ENCODE data around the gene DENND2A.
"Not testable (repeated sequence)": the region's sequence is repeated elsewhere in the genome, so short reads cannot be mapped to it uniquely, and the experiment has no call there.

Gene DENND2A

DNA sequence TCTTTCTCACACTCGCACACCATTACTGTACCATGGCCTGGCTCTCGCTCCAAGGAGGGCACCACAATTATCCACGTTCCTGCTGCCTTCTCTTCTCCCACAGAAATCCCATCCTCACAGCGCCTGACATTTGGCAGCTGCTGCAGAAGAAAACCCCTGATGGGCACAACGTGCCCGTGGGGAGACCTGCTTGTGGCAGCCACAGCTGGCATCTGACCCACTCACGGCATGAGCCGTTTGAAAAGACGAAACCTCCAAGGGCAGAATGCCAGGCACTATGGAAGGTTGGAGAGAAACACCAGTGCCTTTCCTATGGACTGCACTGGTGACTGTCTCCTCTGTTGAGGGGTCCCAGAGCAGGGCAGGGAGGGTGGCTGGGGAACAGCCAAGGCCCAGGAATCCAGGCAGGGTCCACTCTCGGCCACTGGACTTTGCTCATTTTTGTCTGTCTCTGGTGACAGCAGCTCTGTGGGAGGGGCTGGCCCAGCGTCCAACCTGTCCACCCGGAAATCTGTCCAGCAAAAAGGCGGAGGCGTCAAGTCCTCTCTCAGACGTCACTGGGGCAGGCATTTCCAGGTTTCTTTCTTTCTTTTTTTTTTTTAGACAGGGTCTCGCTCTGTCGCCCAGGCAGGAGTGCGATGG is 100.4 kb downstream of the DENND2A start:
- DNase-seq: no peak

DNA sequence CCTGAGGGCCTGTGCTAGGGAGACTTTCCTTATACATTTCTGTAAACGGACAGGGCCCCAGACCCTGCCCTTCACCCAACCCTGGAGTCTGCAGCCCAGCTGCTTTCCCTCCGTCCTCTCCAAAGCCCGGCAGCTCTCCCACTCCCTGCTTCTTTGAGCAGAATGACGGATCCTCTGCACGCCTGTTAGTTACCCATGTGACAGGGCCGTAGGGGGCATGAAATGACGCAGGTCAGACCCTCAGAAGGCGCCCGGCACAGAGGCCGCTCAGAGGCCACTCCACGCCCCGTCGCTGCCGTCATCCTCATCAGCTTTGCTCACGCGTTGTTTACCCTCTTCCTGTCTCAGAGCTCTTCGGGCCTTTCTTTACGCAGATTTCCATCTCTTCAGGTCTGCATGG is 101.2 kb downstream of the DENND2A start:
- DNase-seq: no peak

DNA sequence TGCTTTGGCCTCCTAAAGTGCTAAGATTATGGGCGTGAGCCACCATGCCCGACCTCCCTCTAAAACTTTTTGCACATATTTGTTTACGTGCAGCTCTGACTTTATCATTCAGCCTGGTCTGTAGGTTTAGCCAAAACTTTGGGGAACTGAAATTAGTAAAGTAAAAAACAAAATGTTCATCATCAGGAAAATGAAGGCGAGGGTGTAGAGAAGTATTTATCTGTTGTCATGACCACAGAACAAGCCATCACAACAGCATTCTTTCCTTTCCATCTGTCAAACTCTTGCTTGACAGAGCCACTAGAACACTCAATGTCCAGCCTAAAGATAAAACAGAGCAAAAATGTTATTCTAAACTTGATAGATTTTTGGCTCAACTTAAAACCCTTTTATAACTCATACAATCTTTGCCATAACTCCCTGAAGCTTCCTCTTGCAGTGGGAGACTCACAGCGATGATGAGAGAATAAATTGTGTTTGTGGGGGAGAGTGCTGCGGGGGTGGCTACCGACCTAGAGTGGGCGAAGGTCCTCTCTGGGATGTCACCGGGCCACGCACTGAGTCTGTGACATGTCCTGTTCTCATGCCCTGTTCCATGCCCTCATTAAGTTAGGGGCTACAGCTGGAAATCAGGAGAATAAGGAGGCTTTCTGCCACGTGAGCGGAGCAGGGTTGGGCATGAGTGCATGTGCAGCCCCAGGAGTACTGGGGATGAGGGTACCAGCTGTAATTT is 102.7 kb downstream of the DENND2A start:
- DNase-seq: no peak

DNA sequence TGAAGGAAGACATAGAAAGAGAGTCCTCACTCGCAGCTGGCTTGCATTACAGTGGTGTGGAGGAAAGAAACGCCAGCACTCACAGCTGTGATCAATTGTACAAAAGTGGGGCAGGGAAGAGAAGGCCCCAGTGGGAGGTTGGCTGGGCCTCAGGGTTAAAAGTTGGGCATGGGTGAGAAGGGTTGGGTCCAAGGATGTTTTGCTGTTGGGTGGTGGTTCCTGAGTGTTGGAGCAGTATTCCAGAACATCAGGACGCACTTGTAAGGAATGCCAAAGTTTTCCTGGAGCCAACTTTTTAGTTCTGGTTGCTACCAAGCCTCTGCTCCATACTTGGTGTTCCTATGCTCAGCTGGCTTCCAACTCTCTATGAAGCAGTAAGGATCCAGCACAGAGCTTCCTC is 105.9 kb downstream of the DENND2A start:
- DNase-seq: no peak

DNA sequence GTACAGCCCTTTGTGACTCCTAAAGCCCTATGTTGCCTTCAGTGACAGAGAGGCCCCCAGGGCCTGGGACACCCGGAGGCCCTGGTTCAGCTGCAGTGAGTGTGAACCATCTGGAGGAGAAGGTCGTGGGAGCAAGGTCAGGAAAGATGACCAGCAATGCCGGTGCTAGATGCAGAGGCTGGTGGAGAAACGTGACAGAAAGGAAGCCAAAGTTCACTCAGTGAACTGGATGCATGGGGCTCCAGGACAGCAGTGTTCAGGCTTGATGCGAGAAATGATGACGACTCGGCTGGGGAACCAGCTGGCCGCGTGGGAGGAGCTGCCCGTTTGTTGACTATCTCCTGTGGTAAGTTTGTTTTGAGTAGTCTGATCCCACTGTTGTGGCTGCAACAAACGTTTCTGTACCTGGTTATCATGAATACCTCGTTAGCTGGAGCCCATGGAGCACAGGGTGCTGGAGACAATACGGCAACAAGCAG is 107.2 kb downstream of the DENND2A start:
- DNase-seq: no peak

DNA sequence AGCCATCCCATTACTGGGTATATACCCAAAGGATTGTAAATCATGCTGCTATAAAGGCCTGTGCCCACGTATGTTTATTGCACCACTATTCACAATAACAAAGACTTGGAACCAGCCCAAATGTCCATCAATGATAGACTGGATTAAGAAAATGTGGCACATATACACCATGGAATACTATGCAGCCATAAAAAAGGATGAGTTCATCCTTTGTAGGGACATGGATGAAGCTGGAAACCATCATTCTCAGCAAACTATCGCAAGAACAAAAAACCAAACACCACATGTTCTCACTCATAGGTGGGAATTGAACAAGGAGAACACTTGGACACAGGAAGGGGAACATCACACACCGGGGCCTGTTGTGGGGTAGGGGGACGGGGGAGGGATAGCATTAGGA is 111.2 kb downstream of the DENND2A start:
- DNase-seq: not testable (repeated sequence)

DNA sequence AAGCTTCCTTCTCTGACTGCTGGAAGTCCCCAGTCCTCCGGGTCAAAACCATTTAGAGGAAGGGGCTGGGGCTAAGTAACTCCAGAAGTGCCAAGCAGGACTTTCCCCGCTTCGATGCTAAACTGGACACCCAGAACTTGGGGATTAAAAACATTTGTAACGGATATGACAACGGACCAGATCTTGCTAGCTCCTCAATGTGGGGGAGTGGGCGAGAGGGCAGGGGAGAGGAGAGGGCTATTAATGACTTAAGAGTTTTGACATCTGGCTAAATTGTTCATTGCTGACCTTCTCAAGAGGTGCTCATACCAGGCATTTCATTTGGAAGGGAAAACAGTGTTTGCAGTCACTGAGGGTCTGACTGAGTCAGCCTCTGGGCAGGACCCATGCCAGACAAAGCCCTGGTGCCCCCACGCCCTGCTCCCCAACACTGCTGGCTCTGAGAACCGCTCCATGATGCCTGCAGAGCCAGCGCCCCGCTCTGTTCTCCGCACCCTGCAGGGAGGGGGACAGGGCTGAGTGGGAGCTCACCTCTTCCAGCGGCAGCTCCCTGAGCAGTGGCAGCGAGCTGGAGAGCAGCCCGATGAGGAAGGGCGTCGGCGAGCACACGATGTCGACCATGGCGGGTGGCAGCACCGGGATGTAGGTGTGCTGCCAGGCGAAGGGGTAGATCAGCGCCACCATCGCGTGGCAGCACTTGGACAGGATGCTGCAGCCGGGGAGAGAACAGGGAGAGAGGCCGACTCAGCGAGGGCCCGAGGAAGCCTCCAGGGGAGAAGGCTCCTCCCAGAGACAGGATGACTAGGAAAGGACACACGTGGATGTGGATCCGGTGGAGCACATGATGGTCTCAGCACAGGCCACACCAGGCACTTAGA is 113.6 kb downstream of the DENND2A start:
- DNase-seq: no peak

DNA sequence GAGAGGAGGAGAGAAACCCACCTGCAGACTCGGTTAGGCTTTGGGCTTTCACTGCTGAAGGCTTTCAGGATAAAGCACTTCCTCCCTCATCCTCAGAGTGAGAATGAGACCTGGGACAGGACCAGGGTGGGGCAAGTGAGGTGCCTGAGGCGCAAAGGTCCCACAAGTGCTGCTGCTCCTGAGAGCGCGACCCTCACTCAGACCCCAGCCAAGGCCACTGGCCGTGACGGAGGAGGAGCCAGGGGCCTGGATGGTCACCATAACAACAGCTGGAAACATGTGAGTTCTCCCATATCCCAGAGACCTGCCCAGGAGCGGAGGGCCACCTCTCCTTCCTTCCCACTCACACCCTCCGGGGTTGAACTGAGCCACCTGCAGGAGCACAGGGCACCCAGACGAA is 114.4 kb downstream of the DENND2A start:
- DNase-seq: no peak

DNA sequence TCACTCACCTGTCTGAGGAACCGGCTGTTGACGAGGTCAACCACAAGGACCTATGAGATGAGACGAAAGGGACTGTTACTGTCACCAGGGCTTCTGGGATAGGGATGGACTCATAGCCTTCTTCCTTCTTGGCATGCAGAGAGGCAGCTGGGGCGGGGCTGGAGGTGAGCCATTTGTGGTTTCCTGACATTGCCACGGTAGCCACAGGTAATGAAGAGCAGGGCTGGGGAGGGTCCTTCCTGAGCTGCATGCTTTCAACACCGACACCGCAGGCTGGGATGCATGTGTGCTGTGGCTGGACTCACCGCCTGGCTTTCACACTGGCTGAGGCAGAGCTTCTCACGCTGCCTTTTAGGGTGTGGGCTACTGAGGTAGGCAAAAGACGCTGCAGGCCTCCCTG is 114.9 kb downstream of the DENND2A start:
- peak; percentile 11 for DNase-seq

DNA sequence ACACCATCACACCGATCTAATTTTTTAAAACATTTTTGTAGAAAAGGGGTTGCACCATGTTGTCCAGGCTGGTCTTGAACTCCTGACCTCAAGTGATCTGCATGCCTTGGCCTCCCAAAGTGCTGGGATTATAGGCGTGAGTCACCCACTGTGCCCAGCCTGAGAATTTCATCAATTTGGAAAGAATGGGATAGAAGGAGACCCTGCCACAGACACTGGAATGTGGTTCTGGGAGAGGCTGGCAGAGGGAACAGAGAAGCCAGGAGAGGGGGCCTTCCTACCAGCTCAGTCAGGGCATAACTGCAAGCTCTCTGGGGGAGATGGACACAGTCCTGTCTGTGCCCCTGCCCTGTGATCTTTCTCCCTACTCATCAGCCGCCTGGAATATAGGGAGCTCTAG is 119.2 kb downstream of the DENND2A start:
- no peak for DNase-seq

DNA sequence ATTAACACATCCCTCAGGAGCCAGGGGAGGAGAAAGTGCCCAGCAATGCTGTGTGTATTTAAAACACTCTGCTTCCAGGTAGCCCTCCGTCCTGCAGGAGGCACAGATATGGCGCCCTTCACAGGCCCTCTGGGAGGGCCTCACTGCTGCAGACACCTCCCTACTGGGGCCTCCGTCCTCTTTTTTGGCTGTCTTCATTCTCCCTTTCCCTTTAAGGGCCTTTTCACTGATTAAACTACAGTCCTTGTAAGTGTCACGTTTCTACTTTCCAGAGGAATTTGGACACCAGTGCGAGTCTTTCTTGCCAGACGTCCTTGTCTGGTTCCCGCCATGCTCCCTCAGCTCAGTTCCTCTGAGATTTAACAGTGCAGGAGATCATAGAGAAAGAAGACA is 121.6 kb downstream of the DENND2A start:
- DNase-seq: no peak

DNA sequence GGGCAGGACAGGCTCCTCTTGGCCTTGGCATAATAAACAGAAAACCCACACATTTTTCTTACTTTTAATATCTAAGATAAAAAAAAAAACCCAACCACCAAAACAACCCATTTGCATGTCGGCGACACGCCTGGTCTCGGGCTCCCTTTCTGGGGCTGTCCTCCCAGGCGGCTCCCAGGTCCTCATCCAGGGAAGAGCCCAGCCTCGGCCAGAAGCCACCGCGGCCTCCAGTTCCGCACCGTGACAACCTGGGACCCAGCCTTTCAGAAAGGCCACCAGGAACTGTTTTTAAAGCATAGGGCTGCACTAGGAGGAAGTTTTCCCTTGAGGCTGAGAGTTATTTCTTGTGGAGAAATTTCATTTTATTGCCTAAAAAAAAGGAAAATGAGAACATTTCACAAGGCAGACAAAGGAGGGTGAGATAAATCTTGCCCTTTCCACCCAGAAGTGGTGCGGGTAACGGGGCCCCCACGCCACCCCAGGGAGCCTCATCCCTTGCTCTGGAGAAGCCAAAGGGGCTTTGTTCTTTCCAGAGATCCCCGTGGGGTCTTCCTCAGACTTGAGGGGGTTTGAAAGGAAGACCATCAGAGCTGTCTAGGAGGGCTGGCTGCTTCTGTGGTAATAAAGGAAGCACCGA is 122.1 kb downstream of the DENND2A start:
- no peak for DNase-seq

DNA sequence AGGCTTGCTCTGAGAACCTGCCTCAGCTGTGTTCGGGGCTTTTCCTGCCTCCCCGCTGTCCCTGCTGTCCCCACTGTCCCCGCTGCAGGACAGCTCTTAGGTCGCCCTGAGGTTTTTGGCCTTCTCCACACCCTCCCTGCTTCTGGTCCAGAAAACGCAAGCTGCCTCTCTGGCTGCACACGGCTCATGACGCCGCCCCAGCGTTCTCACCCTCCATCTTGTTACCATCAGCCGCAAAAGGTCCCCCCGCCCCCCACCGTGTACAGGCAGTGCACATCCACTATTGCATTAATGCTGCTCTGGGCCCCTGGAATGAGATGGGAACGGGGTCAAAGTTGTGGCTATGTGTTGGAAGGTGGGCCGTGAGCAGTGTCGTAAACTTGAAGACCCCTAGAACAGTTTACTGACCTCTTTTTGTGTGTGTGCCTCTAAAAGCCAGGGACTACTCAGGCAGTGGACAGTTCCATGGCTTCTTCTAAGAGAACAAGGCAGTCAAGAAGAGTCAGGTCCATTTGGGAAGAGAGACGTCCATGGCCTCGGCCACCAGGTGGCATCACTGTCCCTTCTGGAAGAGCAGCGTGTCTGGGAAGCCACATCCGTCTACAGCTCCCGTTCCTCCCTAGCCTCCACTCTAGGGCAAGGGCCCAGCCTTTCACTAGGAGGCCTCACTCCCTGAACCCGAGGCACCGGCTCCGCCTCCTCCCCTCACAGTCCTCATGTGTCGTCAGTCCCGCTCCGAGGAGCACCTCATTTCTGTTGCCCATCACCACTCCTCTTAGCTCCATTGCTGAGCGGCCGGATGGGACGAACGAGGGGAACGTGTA is 122.9 kb downstream of the DENND2A start:
- peak; percentile 56 for DNase-seq

DNA sequence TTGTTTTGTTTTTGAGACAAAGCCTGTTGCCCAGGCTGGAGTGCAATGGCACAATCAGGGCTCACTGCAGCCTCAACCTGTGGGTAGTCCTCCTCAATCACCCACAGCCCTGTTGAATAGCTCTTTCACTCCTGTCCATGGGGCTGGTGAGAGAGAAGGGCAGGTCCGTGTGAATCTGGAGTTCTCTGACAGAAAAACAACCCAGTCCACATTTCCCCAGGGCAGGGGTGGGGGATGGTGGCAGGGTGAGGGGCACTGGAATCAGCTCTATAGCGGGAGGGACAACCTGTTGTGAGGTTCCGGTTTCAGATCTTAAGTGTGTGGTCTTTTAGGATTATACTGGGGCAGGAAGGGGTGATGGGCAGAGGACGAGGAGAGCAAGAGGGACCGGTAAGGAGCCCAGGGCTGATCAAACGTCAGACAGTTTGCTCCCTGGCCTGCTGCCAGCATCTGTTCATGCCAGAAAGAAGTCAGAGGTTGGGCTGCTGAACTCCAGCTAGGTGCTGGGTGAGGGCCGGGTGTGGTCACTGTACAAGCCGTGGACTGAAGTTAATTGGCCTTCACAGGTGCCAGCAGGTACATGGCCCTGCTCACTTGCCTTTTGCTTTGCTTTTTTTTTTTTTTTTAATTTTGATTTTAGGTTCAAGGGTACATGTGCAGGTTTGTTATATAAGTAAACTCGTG is 128.2 kb downstream of the DENND2A start:
- DNase-seq: no peak

DNA sequence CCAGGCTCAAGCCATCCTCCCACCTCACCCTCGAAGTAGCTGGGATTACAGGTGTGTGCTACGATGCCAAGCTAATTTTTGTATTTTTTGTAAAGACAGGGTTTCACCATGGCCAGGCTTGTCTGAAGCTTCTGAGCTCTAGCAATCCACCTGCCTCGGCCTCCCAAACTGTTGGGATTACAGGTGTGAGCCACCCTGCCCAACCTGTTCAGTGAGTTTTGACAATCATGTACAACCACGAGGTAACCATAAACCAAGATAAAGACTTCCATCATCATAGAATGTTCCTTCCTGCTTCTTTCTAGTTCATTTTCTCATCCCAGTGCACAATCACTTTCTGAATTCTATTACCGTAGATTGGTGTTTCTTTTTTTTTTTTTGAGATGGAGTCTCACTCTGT is 130.8 kb downstream of the DENND2A start:
- no peak for DNase-seq

DNA sequence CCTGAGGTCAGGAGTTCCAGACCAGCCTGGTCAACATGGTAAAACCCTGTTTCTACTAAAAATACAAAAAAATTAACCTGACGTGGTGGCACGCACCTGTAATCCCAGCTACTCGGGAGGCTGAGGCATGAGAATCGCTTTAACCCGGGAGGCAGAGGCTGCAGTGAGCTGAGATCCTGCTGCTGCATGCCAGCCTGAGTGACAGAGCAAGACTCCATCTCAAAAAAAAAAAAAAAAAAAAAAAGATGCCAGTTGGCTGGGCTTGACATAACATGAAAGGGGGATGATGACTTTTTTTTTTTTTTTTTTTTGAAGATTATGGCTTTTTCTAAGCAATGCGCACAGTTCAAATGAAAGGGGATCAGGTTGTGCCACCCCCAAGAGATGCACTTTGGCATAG is 133.1 kb downstream of the DENND2A start:
- DNase-seq: not testable (repeated sequence)

DNA sequence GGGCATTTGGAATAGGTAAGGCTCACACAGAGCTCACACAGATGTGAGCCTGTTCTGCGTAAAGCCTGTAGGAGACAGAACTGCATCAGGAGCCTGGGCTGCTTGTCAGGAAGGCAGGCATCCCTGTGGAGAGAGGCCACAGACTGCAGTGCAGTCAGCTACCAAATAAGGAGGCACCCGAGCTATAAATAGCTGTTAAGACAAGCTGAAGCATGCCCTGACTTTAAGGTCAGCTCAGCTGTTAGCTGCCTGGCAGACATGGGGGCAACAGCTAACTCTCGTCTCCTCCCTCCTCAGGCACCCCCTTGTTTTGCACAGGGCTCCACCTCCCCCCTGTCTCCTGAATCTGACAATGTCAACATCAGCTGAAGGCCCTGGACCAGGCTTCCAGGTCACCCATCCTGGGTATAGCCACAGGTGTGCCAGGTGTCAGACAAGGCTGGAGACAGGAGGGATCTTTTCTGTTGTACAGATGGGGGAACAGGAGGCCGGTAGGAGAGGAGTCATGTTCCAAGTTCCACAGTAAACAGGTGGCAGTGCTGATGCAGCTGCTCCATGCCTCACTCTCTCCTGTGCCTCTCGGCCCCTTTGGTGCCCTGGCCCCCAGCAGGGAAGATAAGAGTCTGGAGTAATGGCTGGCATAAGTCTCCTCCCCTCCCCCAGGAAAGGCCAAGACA is 133.7 kb downstream of the DENND2A start:
- no peak for DNase-seq

DNA sequence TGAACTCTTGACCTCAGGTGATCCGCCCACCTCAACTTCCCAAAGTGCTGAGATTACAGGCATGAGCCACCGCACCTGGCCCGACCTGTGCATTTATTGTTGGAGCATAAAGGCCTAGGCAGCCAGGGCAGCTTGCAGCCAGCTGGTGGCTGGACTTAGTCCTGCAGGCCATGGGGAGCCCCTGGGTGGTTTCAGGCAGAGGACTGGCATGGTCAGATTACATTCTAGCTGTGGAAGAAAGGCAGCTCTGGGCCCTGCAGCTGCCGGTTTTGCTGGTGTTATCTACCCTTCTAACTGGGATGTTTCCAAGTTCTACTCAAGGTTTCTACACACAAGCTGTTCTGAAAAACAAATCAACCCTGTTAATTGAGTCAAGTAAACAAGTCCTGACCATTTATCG is 138.6 kb downstream of the DENND2A start:
- no peak for DNase-seq

DNA sequence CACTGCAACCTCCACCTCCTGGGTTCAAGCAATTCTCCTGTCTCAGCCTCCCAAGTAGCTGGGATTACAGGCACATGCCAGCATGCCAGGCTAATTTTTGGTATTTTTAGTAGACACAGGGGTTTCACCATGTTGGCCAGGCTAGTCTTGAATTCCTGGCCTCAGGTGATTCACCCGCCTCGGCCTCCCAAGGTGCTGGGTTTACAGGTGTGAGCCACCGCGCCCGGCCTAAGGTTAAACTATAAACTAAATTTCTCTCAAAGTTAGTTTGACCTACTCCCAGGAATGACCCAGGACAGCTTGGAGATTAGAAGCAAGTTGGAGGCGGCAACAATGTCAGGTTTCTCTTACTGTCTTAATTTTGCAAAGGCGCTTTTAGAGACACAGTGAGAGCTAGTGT is 142.8 kb downstream of the DENND2A start:
- DNase-seq: not testable (repeated sequence)

DNA sequence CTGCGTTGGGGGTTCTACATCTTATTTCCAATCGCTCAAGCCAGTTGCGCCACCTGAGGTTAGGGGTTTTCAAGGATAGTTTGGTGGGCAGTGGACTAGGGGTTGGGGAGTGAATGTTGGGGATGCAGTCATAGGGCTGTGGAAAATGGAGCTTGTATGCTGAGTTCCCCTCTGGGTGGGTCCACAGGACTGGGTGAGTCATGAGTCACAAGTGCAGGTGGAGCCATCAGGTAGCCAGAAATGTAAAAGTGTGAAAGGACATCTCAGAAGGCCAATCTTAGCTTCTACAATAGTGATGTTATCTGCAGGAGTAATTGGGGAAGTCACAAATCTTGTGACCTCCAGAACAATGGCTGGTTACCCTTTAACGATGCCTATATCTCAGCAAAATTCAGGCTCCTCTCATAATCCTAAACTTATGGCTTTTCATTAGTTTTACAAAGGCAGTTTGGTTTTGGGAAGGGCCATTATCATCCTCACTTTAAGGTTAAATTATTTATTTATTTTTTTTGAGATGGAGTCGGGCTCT is 143.3 kb downstream of the DENND2A start:
- DNase-seq: no peak

All from CD4-positive, alpha-beta T cell treated with Interleukin-21 for 1 hour (primary cell).